ENCODE measurements around the gene A4GNT. TPM values are rescaled to one million over a fixed set of nuclear protein-coding genes. Genes with fewer than 3 reads are reported as not detected.

Gene A4GNT
- total RNA-seq, 4 donors from 2014 or later, result not detected

DNA sequence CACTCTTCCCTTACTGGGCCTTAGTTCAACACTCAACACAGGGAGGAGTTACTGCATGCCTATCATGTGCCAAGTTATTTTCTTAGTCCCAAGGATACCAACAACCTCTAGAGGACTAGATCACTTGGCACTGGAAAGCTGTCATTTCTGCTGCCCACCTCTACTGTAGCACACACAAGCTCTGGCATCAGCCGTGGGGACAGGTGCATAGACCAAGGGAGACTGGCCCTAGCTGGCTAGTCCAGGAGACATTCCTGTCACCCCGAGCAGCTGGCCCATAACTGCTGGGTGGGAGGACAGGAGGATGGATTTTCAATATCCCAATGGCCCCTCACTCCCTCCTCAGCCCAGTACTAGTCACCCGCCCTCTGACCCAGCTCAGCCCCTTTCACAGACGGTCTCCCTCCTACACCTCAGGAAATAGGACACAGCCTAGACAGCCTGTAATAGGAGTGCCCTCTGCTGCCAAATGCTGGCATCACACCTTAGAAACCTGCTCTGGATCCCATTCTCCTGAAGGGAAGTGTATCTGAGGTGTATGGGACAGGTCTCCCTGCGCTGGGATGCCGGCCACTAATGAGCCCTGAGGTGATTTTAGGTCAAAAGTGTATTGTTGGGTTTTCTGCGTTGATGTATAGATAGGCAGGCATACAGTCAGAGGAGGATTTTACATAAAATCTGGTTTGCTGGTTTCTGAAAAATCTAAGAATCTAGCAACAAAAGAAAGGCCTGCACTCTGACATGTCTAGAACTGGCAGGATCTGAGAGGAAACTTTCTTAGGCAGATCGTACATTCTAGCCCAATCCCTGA lies 13.4 kb downstream of the A4GNT start:
- Histone ChIP-seq H3K4me3 (no peak overlapping the region), H3K9me3 (no peaks in the 10 kb centered on the region), H3K4me1 (peaks cover 0 to 1% of the 10 kb centered on the region in 2 donors), H3K27ac (peak overlapping the region in 1 of 2 donors; percentile 10), H3K36me3 (no peaks in the 10 kb centered on the region), H3K27me3 (no peaks in the 10 kb centered on the region)
- TF ChIP-seq, protein P1, sequence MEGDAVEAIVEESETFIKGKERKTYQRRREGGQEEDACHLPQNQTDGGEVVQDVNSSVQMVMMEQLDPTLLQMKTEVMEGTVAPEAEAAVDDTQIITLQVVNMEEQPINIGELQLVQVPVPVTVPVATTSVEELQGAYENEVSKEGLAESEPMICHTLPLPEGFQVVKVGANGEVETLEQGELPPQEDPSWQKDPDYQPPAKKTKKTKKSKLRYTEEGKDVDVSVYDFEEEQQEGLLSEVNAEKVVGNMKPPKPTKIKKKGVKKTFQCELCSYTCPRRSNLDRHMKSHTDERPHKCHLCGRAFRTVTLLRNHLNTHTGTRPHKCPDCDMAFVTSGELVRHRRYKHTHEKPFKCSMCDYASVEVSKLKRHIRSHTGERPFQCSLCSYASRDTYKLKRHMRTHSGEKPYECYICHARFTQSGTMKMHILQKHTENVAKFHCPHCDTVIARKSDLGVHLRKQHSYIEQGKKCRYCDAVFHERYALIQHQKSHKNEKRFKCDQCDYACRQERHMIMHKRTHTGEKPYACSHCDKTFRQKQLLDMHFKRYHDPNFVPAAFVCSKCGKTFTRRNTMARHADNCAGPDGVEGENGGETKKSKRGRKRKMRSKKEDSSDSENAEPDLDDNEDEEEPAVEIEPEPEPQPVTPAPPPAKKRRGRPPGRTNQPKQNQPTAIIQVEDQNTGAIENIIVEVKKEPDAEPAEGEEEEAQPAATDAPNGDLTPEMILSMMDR (IDR thresholded peaks at IDR 0.05), result peak; percentile 76 to 82 (median 78)
- no peak for TF ChIP-seq POLR2A (IDR thresholded peaks at IDR 0.05)
- peak; percentile 74 to 79 for DNase-seq
- intact Hi-C loops (cut with DNase I; ENCODE audit: low total_unique reads), result loop anchor here (5.0 kb wide), 1 partner anchor 52 kb away; no protein-coding TSS in a partner anchor

DNA sequence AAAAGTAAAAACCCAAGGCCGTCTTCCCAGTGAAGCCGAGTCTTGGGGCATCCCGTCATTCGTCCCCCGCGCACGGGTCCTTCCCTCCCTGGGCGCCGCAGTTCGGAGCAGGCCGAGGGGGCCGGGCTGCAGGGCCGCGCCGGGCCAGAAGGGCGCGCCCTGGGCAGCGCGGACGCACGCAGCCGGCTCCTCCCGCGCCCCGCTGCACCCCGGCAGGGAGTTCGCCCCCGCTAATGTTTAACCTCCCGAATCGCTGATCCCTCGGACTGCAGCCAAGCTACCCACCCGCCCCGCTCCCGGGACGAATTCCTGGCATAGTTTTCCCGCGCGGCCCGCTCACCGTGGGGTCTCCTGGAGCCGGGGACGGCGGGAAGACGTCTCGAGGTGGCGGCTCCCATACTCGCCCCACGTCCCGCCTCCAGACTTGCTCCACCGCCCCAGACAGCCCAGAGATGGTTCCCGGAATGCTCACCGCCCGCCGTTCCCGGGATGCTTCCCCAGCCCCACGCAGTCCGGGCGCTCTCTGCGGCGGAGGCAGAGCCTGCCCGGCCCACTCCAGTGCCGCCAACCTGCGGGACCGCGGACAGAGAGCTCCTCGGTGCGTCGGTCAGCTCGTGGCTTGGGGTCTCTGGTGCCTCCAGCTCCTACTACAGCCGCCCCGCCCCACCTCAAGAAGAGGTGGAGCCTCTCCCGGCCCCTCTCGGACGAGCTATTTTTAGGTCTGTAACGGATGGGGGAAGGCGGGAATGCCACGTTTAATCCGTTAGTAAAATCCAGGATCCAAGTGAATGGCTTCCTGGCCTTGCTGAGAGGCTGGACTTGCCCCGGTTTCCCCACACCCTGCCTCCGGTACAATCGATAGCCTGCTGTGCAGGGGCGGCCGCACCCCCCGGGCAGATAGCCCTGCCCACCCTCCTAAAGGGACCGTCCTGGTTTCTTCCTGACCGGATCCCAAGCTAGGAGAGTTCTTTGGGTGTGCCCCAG lies 16.9 kb downstream of the A4GNT start, which contains the start of gene DZIP1L:
TSS of gene DZIP1L (minus strand) at position 621 of the 984 bp plus-strand sequence. CDS start 11,637 bp downstream, outside the sequence.
- H3K9me3 ChIP-seq, result no peaks in the 10 kb centered on the region
- H3K27ac ChIP-seq, result peak within 1 kb of the TSS; percentile 93 to 98
- peak within 1 kb of the TSS; percentile 73 to 95 for H3K4me3 ChIP-seq
- H3K4me1 ChIP-seq, result peaks cover 0 to 4% of the 10 kb centered on the region in 2 donors
- TF ChIP-seq POLR2A (IDR thresholded peaks at IDR 0.05), result peak; percentile 36 to 74
- TF ChIP-seq, protein P1 (IDR thresholded peaks at IDR 0.05), result peak; percentile 40 to 89 (median 60)
- peak; percentile 66 to 79 for DNase-seq
- no peaks in the 10 kb centered on the region for H3K36me3 ChIP-seq
- H3K27me3 ChIP-seq, result no peaks in the 10 kb centered on the region
- intact Hi-C loops (cut with DNase I; ENCODE audit: low total_unique reads), result loop anchor here (5.0 kb wide), 1 partner anchor 48 kb away; no protein-coding TSS in a partner anchor

DNA sequence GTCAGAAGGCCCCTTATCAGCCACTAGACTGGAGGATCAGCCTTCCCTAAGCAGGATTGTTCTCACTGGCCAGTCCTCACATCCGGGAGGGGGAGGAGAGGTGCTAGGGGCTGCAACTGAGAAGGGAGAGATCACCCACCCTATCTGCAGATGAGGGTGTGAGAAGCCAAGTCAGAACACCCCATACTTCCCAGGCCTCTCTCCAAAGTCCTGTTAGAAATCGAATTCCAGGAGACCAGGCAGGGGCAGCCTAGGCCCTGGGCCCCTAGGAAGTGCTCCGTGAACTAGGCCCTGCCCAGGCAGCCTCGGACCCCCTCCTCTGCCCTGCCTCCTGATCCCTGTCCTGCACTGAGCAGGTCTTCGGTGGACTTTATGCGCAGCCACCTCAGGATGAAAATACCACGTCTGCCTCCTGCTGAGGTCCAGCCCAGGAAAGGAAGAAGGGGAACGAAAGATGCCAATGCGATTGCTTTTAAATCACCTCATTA lies 17.7 kb downstream of the A4GNT start:
- intact Hi-C loops (cut with DNase I; ENCODE audit: low total_unique reads), result no loop called here
- DNase-seq, result no peak
- no peaks in the 10 kb centered on the region for H3K9me3 ChIP-seq
- no peaks in the 10 kb centered on the region for H3K27me3 ChIP-seq
- H3K4me3 ChIP-seq, result peak overlapping the region; percentile 73 to 95
- no peaks in the 10 kb centered on the region for H3K36me3 ChIP-seq
- TF ChIP-seq, protein P1 (IDR thresholded peaks at IDR 0.05), result no peak
- TF ChIP-seq POLR2A (IDR thresholded peaks at IDR 0.05), result no peak
- peak overlapping the region; percentile 93 to 98 for H3K27ac ChIP-seq
- peaks cover 0 to 4% of the 10 kb centered on the region in 2 donors for H3K4me1 ChIP-seq

DNA sequence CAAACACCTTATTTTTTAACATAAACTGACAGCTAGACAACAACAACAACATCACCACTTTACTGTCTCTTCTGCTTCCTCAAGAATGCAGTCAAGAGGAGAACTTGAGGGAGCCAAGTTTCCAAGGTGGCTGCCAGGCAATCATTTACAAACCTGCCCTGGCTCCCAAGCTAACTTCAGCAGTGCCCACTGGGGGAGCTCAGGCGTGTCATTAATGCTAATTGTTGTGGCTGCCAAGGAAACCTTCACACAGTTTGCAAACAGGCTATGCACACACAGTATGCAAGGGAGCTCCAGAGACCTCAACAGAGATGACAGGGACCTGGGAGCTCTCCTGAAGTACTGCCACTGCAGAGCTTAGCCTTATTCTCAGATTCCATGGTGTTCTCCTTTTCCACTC lies 18.9 kb downstream of the A4GNT start:
- intact Hi-C loops (cut with DNase I; ENCODE audit: low total_unique reads), result no loop called here
- TF ChIP-seq POLR2A (IDR thresholded peaks at IDR 0.05), result no peak
- TF ChIP-seq, protein P1 (IDR thresholded peaks at IDR 0.05), result no peak
- Histone ChIP-seq H3K9me3 (no peaks in the 10 kb centered on the region), H3K4me3 (no peak overlapping the region), H3K27ac (peak overlapping the region; percentile 93 to 98), H3K27me3 (no peaks in the 10 kb centered on the region), H3K4me1 (peaks cover 0 to 4% of the 10 kb centered on the region in 2 donors), H3K36me3 (no peaks in the 10 kb centered on the region)
- DNase-seq, result no peak

Measured in uterus (tissue), 4 donors.